Smooth muscle cell (in vitro differentiated cells): Measurements from ENCODE around the gene INSR. TPM values are rescaled to one million over a fixed set of nuclear protein-coding genes. Genes with fewer than 3 reads are reported as not detected.

Experiments
- DNase-seq: peaks from one replicate; lab custom pipeline; 2025; ENCODE audit not compliant: unreplicated experiment; lab: John Stamatoyannopoulos, UW
- H2AFZ ChIP-seq: fragments of 200-600 bp; sonication (generic); 2 replicates; pipeline ENCODE4 v1.6.0; 2016; ENCODE audit warnings: antibody characterized with exemption, low read depth, mild to moderate bottlenecking
- H3F3A ChIP-seq: fragments of 200-600 bp; sonication (generic); 2 replicates; pipeline ENCODE4 v1.6.0; 2017; ENCODE audit warnings: antibody characterized with exemption, low read depth
- H3K27ac ChIP-seq: fragments of 200-600 bp; sonication (generic); 2 replicates; pipeline ENCODE4 v1.5.1; 2016; ENCODE audit warnings: low read depth, mild to moderate bottlenecking
- H3K27me3 ChIP-seq: fragments of 200-600 bp; sonication (generic); 2 replicates; pipeline ENCODE4 v1.6.1; 2016; ENCODE audit warnings: low read depth, mild to moderate bottlenecking
- H3K36me3 ChIP-seq: fragments of 200-600 bp; sonication (generic); 2 replicates; pipeline ENCODE4 v1.5.1; 2016; ENCODE audit warnings: low read depth
- H3K4me1 ChIP-seq: fragments of 200-600 bp; sonication (generic); 2 replicates; pipeline ENCODE4 v1.5.1; 2016; ENCODE audit warnings: low read depth
- H3K4me2 ChIP-seq: fragments of 200-600 bp; sonication (generic); 2 replicates; pipeline ENCODE4 v1.6.0; 2016; ENCODE audit warnings: mild to moderate bottlenecking
- H3K4me3 ChIP-seq: fragments of 200-600 bp; sonication (generic); 2 replicates; pipeline ENCODE4 v1.5.1; 2016; ENCODE audit warnings: mild to moderate bottlenecking
- H3K79me2 ChIP-seq: fragments of 200-600 bp; sonication (generic); 2 replicates; pipeline ENCODE4 v1.6.0; 2016; ENCODE audit warnings: low read depth, mild to moderate bottlenecking
- H3K9ac ChIP-seq: fragments of 200-600 bp; sonication (generic); 2 replicates; pipeline ENCODE4 v1.6.0; 2016; ENCODE audit warnings: low read depth
- H3K9me3 ChIP-seq: fragments of 200-600 bp; sonication (generic); replicated peaks from 2 replicates; pipeline ENCODE4 v1.5.1; 2016; ENCODE audit warnings: low read depth
- H4K20me1 ChIP-seq: fragments of 200-600 bp; sonication (generic); 2 replicates; pipeline ENCODE4 v1.6.0; 2016; ENCODE audit warnings: low read depth
- WGBS: methylation state at CpG from one replicate; pipeline ENCODE4 v1.1.7; 2016; ENCODE audit warnings: low lambda C conversion rate; 5-methylcytosine and 5-hydroxymethylcytosine counted together
- polyA plus RNA-seq: library from polyadenylated mRNA; unstranded; fragments of >200 nt; fragmentation: Nextera tagmentation; extraction: Ambion mirVana; gene quantifications from 2 replicates; pipeline ENCODE4 v1.2.1, GENCODE V29; 2016
- total RNA-seq: library from RNA; depleted of rRNA; stranded (reverse); fragments of >200 nt; gene quantifications from 2 replicates; pipeline ENCODE4 v1.2.3, GENCODE V29; 2014
- TF ChIP-seq, protein P1 (sequence below): fragments of 200-600 bp; sonication (generic); IDR thresholded peaks from 2 replicates; pipeline ENCODE4 v1.5.1; 2017; ENCODE audit warnings: borderline replicate concordance, mild to moderate bottlenecking, antibody characterized with exemption; ENCODE audit not compliant: insufficient read depth, poor library complexity, severe bottlenecking

INSR gene
- total and polyA plus RNA-seq, 2 experiments from 2014 or later = 2.8 to 12.7 TPM

DNA sequence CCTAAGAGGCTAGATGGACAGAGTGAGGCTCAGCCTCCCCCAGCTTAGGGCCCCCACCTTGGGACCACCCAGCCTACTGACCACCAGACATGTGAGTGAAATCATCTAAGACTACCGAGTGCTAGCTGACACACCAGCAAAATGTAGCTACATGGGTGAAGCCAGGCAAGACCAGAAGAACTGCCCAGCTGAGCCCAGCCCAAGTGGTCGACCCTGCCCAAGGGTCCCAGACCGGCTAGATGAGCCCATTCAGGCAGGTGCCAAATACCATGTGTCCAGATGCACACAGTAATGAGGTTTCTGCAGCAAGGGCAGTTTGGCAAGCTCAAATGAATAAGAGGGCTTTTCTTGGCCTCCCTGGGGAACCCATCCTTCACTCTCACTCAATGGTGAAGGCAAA lies 168.1 kb downstream of the INSR start:
- WGBS = 97% methylated on average over 3 of the region's 3 CpGs

DNA sequence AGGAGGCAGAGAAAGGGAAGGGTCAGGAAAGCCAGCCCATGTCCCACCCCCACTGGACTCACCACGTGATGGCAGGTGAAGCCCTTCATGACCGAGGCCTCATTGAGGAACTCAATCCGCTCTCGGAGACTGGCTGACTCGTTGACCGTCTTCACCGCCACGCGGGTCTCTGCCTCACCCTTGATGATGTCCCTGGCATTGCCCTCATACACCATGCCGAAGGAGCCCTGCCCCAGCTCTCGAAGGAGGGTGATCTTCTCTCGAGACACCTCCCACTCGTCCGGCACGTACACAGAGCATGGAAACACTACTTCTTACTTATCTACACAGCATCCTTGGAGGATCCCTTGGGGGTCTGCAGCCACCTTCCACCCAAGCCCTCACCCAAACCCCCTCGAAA lies 169.0 kb downstream of the INSR start:
- H3K4me2 ChIP-seq = no peak overlapping the region
- H3K27ac ChIP-seq = no peak overlapping the region
- TF ChIP-seq, protein P1, sequence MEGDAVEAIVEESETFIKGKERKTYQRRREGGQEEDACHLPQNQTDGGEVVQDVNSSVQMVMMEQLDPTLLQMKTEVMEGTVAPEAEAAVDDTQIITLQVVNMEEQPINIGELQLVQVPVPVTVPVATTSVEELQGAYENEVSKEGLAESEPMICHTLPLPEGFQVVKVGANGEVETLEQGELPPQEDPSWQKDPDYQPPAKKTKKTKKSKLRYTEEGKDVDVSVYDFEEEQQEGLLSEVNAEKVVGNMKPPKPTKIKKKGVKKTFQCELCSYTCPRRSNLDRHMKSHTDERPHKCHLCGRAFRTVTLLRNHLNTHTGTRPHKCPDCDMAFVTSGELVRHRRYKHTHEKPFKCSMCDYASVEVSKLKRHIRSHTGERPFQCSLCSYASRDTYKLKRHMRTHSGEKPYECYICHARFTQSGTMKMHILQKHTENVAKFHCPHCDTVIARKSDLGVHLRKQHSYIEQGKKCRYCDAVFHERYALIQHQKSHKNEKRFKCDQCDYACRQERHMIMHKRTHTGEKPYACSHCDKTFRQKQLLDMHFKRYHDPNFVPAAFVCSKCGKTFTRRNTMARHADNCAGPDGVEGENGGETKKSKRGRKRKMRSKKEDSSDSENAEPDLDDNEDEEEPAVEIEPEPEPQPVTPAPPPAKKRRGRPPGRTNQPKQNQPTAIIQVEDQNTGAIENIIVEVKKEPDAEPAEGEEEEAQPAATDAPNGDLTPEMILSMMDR = no peak
- no peaks in the 10 kb centered on the region for H4K20me1 ChIP-seq
- 96% methylated on average over 16 of the region's 16 CpGs for WGBS
- H3K27me3 ChIP-seq = no peaks in the 10 kb centered on the region
- H3K9me3 ChIP-seq = peaks cover 8% of the 10 kb centered on the region
- no peak for DNase-seq
- H3F3A ChIP-seq = no peaks in the 10 kb centered on the region
- no peak overlapping the region for H2AFZ ChIP-seq
- H3K79me2 ChIP-seq = no peaks in the 10 kb centered on the region
- no peak overlapping the region for H3K4me3 ChIP-seq
- H3K9ac ChIP-seq = no peak overlapping the region
- H3K36me3 ChIP-seq = peaks cover 28% of the 10 kb centered on the region
- H3K4me1 ChIP-seq = no peaks in the 10 kb centered on the region

More for the DNA sequence above, 168.1 kb downstream of the INSR start:
- peaks cover 8% of the 10 kb centered on the region for H3K9me3 ChIP-seq
- TF ChIP-seq, protein P1 = no peak
- no peak overlapping the region for H3K4me2 ChIP-seq
- no peak overlapping the region for H2AFZ ChIP-seq
- no peak for DNase-seq
- no peak overlapping the region for H3K4me3 ChIP-seq
- H3K27me3 ChIP-seq = no peaks in the 10 kb centered on the region
- no peaks in the 10 kb centered on the region for H4K20me1 ChIP-seq
- H3K9ac ChIP-seq = no peak overlapping the region
- no peaks in the 10 kb centered on the region for H3F3A ChIP-seq
- peaks cover 28% of the 10 kb centered on the region for H3K36me3 ChIP-seq
- no peak overlapping the region for H3K27ac ChIP-seq
- no peaks in the 10 kb centered on the region for H3K79me2 ChIP-seq
- H3K4me1 ChIP-seq = no peaks in the 10 kb centered on the region

DNA sequence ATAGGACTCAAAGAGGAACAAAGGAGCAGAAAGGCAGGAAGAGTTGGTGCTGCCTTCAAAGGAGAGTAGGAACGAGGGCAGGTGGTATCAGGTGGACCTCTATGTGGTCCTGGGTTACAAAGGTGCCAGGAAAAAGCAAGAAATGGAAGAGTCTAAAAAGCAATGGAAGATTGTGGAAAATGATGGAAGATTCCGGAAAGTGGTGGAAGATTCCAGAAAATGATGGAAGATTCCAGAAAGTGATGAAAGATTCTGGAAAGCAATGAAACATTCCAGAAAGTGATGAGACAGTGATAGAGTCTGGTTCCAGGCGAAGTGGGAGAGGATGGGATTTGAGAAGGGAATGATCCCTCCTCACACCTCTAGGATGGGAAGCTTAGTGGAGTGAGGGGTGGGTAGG lies 169.4 kb downstream of the INSR start:
- H3K9me3 ChIP-seq = peaks cover 8% of the 10 kb centered on the region
- no peaks in the 10 kb centered on the region for H3K79me2 ChIP-seq
- no peak overlapping the region for H2AFZ ChIP-seq
- no peak for DNase-seq
- H3K9ac ChIP-seq = no peak overlapping the region
- WGBS = 65% methylated on average over 3 of the region's 3 CpGs
- no peak overlapping the region for H3K4me2 ChIP-seq
- H3K36me3 ChIP-seq = peaks cover 28% of the 10 kb centered on the region
- H3F3A ChIP-seq = no peaks in the 10 kb centered on the region
- H3K4me1 ChIP-seq = no peaks in the 10 kb centered on the region
- H3K4me3 ChIP-seq = no peak overlapping the region
- H3K27me3 ChIP-seq = no peaks in the 10 kb centered on the region
- no peaks in the 10 kb centered on the region for H4K20me1 ChIP-seq
- H3K27ac ChIP-seq = no peak overlapping the region
- TF ChIP-seq, protein P1 = no peak

DNA sequence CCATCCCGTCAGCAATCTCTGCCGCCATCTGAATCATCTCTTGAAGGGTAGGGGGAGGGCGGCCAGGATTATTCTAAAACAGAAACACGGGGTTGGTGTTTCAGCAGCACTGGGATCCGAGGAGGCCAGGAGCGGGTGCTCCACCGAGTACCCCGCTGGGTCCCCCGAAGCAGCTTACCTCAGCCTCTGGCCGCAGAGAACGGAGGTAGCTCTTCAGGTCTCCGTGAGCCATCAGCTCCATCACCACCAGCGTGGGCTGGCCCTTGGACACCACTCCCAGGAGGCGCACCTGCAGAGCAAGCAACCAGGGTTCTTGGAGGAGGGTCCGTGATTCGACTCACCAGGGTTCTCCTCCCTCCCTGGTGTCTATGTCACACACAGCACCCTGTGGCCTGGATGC lies 171.5 kb downstream of the INSR start:
- no peak overlapping the region for H3K9ac ChIP-seq
- DNase-seq = no peak
- no peaks in the 10 kb centered on the region for H3K4me1 ChIP-seq
- no peaks in the 10 kb centered on the region for H3F3A ChIP-seq
- no peaks in the 10 kb centered on the region for H3K79me2 ChIP-seq
- H3K27me3 ChIP-seq = no peaks in the 10 kb centered on the region
- no peak overlapping the region for H3K4me2 ChIP-seq
- 98% methylated on average over 16 of the region's 16 CpGs for WGBS
- H3K27ac ChIP-seq = no peak overlapping the region
- TF ChIP-seq, protein P1 = no peak
- H4K20me1 ChIP-seq = no peaks in the 10 kb centered on the region
- peaks cover 8% of the 10 kb centered on the region for H3K9me3 ChIP-seq
- no peak overlapping the region for H2AFZ ChIP-seq
- H3K4me3 ChIP-seq = no peak overlapping the region
- peaks cover 17% of the 10 kb centered on the region for H3K36me3 ChIP-seq
